GM12878 (cell line): ENCODE measurements around the gene GRIK1. TPM values are rescaled to one million over a fixed set of nuclear protein-coding genes. Genes with fewer than 3 reads are reported as not detected.

Experiments
- ATAC-seq: fragments of 200-7000 bp; cut with Tn5 transposase; 3 replicates; pipeline ENCODE4 v1.9.1; 2020; ENCODE audit warnings: mild to moderate bottlenecking, moderate library complexity
- BruUV-seq: library from RNA; stranded (reverse); fragments of 400-500 nt; replicated peaks from 2 replicates; lab custom pipeline; 2021; lab: Mats Ljungman, UMichigan
- CTCF ChIA-PET: fragments of 300-600 bp; sonication (Branson Sonifier 250); formaldehyde crosslinking; extraction: SDS; loops from one replicate; lab custom pipeline; 2021; ENCODE audit warnings: inconsistent platforms; lab: Yijun Ruan, JAX
- POLR2A ChIA-PET: fragments of 350-600 bp; formaldehyde crosslinking; extraction: SDS; loops from one replicate; lab custom pipeline; 2021; ENCODE audit warnings: inconsistent platforms; lab: Charles Lee
- RAD21 ChIA-PET: fragments of 300-600 bp; sonication (Branson Sonifier 250); formaldehyde crosslinking; loops from one replicate; lab custom pipeline; 2023; ENCODE audit warnings: antibody characterized with exemption; ENCODE audit not compliant: unreplicated experiment; lab: Charles Lee
- SMC1A ChIA-PET: fragments of 300-600 bp; sonication (Branson Sonifier 250); formaldehyde crosslinking; loops from one replicate; lab custom pipeline; 2023; ENCODE audit not compliant: unreplicated experiment, uncharacterized antibody; lab: Charles Lee
- DNase-seq: peaks from one replicate; pipeline ENCODE4 v3.0.0-alpha.2; 2011; ENCODE audit warnings: low read depth, low spot score
- FAIRE-seq: peaks from 3 replicates; lab custom pipeline; 2011; peaks lifted over from hg19 to GRCh38; lab: Jason Lieb, UNC
- H2AFZ ChIP-seq: 2 replicates; pipeline ENCODE4 v1.6.0; 2011; ENCODE audit warnings: low read depth, low read length, control low read depth; ENCODE audit not compliant: control insufficient read depth
- H3K27ac ChIP-seq: 2 replicates; pipeline ENCODE4 v1.5.1; 2011; ENCODE audit warnings: control low read depth; ENCODE audit not compliant: control insufficient read depth, insufficient read depth
- H3K27me3 ChIP-seq, 2 experiments: replicated peaks in 1 of 2; 2 replicates each; pipeline versions ENCODE4 v1.6.0 to v1.6.1; 2011; ENCODE audit warnings: low read length in 1 of 2; ENCODE audit not compliant: control insufficient read depth in 2 of 2, insufficient read depth in 2 of 2
- H3K36me3 ChIP-seq, 2 experiments: 2 replicates each; pipeline ENCODE4 v1.5.1; 2011; ENCODE audit warnings: low read length in 1 of 2; ENCODE audit not compliant: control insufficient read depth in 2 of 2, insufficient read depth in 2 of 2
- H3K4me1 ChIP-seq: 2 replicates; pipeline ENCODE4 v1.6.1; 2011; ENCODE audit warnings: mild to moderate bottlenecking, low read length, moderate library complexity, mixed read lengths; ENCODE audit not compliant: control insufficient read depth, insufficient read depth
- H3K4me2 ChIP-seq: 2 replicates; pipeline ENCODE4 v1.6.0; 2011; ENCODE audit warnings: control low read depth; ENCODE audit not compliant: control insufficient read depth, insufficient read depth
- H3K4me3 ChIP-seq: fragments of 200-600 bp; sonication (generic); 2 replicates; pipeline ENCODE4 v1.5.1; 2016
- H3K79me2 ChIP-seq: 2 replicates; pipeline ENCODE4 v1.6.0; 2011; ENCODE audit warnings: low read length; ENCODE audit not compliant: control insufficient read depth, insufficient read depth
- H3K9ac ChIP-seq: 2 replicates; pipeline ENCODE4 v1.8.0; 2011; ENCODE audit warnings: low read length, control low read depth, mixed read lengths; ENCODE audit not compliant: control insufficient read depth, insufficient read depth
- H3K9me3 ChIP-seq: replicated peaks from 3 replicates; pipeline ENCODE4 v1.5.1; 2011; ENCODE audit warnings: mild to moderate bottlenecking, low read length; ENCODE audit not compliant: control insufficient read depth, insufficient read depth
- H4K20me1 ChIP-seq: 2 replicates; pipeline ENCODE4 v1.6.0; 2011; ENCODE audit not compliant: control insufficient read depth, insufficient read depth
- BHLHE40 ChIP-seq, 2 experiments: fragments of 450-650 bp in 1 of 2; IDR thresholded peaks; 2 replicates each; pipeline ENCODE4 v1.6.1; 2011 to 2017; ENCODE audit warnings: low read depth in 2 of 2, borderline replicate concordance in 1 of 2, improper control_type of control experiment in 1 of 2, low read length in 1 of 2, mild to moderate bottlenecking in 1 of 2
- CEBPB ChIP-seq, 2 experiments: fragments of 150-350 bp in 1 of 2; IDR thresholded peaks; 2 replicates each; pipeline ENCODE4 v1.6.1; 2012 to 2014; ENCODE audit warnings: low read depth in 2 of 2, low read length in 2 of 2, borderline replicate concordance in 1 of 2, inconsistent platforms in 1 of 2
- CHD4 ChIP-seq: fragments of 200-600 bp; sonication (generic); IDR thresholded peaks from 2 replicates; pipeline ENCODE4 v1.6.1; 2016; ENCODE audit warnings: mild to moderate bottlenecking
- EZH2 ChIP-seq: IDR thresholded peaks from 2 replicates; pipeline ENCODE4 v1.6.1; 2012; ENCODE audit warnings: low read depth, mild to moderate bottlenecking, control low read depth, inconsistent platforms, low read length, borderline replicate concordance; ENCODE audit not compliant: control insufficient read depth
- GATAD2B ChIP-seq: fragments of 450-650 bp; conservative IDR thresholded peaks from 2 replicates; pipeline ENCODE4 v1.6.1; 2017; ENCODE audit warnings: low read depth, mild to moderate bottlenecking, moderate library complexity
- LARP7 ChIP-seq: fragments of 450-650 bp; IDR thresholded peaks from 2 replicates; pipeline ENCODE4 v1.6.1; 2017; ENCODE audit warnings: mild to moderate bottlenecking
- NR2C2 ChIP-seq: IDR thresholded peaks from 2 replicates; pipeline ENCODE4 v1.6.1; 2011; ENCODE audit warnings: borderline replicate concordance, low read depth; ENCODE audit not compliant: control insufficient read depth, insufficient read length
- NR2F1 ChIP-seq: fragments of 450-650 bp; conservative IDR thresholded peaks from 2 replicates; pipeline ENCODE4 v1.6.1; 2017; ENCODE audit warnings: mild to moderate bottlenecking
- SIX5 ChIP-seq: IDR thresholded peaks from 2 replicates; pipeline ENCODE4 v1.6.1; 2011; ENCODE audit warnings: mild to moderate bottlenecking, low read depth, low read length, moderate library complexity; ENCODE audit not compliant: severe bottlenecking
- SKIL ChIP-seq: fragments of 450-650 bp; IDR thresholded peaks from 2 replicates; pipeline ENCODE4 v1.6.1; 2017; ENCODE audit warnings: mild to moderate bottlenecking, low read depth, inconsistent platforms; ENCODE audit not compliant: poor library complexity, severe bottlenecking
- SMAD1 ChIP-seq: fragments of 450-650 bp; IDR thresholded peaks from 2 replicates; pipeline ENCODE4 v1.6.1; 2018; ENCODE audit warnings: mild to moderate bottlenecking, low read depth; ENCODE audit not compliant: partially characterized antibody
- ZNF622 ChIP-seq: fragments of 450-650 bp; IDR thresholded peaks from 2 replicates; pipeline ENCODE4 v1.6.1; 2017; ENCODE audit warnings: mild to moderate bottlenecking, inconsistent platforms
- WGBS: methylation state at CpG from one replicate; pipeline ENCODE4 v1.1.6; 2016; ENCODE audit warnings: low lambda C conversion rate; ENCODE audit not compliant: insufficient replicate concordance, insufficient coverage; ENCODE audit errors: missing lambda C conversion rate; 5-methylcytosine and 5-hydroxymethylcytosine counted together
- in situ Hi-C: fragments of 300-500 bp; cut with MboI; formaldehyde crosslinking; loops from 9 replicates; pipeline ENCODE4 v1.14.3; 2018; ENCODE audit warnings: mixed read lengths
- intact Hi-C: fragments of 100-400 bp; cut with micrococcal nuclease; formaldehyde crosslinking; loops from one replicate; pipeline ENCODE4 v1.14.2; 2022; ENCODE audit not compliant: unreplicated experiment
- polyA plus RNA-seq, 11 experiments: library from polyadenylated mRNA; depleted of rRNA in 4 of 11; unstranded in 6 of 11; stranded (reverse) in 5 of 11; fragments of >200 nt; fragmentation: Nextera tagmentation in 4 of 11; fragmentation: Illumina TruSeq in 1 of 11; extraction: Ambion mirVana in 4 of 11; extraction: Trizol in 1 of 11; gene quantifications; 1 replicate in 1 of 11; 2 replicates in 10 of 11; pipeline versions ENCODE4 v1.2.1 to v1.2.3, GENCODE V29; 2011 to 2016; ENCODE audit warnings: inconsistent platforms in 2 of 11, missing spikeins in 2 of 11, low read depth in 1 of 11
- total RNA-seq, 4 experiments: library from RNA; depleted of rRNA in 3 of 4; stranded (reverse); fragments of >200 nt in 3 of 4; fragmentation: Illumina TruSeq in 1 of 4; extraction: Trizol in 1 of 4; gene quantifications; 2 replicates each; pipeline versions ENCODE4 v1.2.1 to v1.2.3, GENCODE V29; 2013 to 2021
- TF ChIP-seq, protein P1 (sequence below): IDR thresholded peaks from 2 replicates; pipeline ENCODE4 v1.6.1; 2012; ENCODE audit warnings: low read depth, low read length, improper control_type of control experiment

GRIK1 gene
- total and polyA plus RNA-seq, 10 of the 15 experiments (the other 5 are each of a cell fraction or from before 2014, with no cell fraction given) = 0.05 to 0.13 (median 0.09) TPM; not detected in 7

DNA sequence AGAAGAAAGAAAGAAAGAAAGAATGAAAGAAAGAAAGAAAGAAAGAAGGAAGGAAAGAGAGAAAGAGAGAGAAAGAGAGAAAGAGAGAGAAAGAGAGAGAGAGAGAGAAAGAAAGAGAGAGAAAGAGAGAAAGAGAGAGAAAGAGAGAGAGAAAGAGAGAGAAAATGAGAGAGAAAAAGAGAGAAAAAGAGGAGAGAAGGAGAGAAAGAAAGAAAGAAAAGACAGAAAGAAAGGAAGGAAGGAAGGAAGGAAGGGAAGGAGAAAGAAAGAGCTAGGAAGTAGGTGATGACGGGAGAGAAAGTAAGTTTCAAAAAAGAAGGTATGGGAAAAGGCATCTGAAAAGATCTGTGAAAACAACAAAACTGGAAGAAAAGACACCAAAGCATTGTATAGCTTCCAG, 72.0 kb downstream of the GRIK1 start:
- no peaks in the 10 kb centered on the region for H3K4me1 ChIP-seq

More for the DNA sequence above, 72.0 kb downstream of the GRIK1 start:
- Histone ChIP-seq H3K36me3 (no peaks in the 10 kb centered on the region), H3K9me3 (no peaks in the 10 kb centered on the region), H2AFZ (no peak overlapping the region), H3K27me3 (no peaks in the 10 kb centered on the region), H3K4me3 (no peak overlapping the region), H3K79me2 (no peaks in the 10 kb centered on the region), H4K20me1 (no peaks in the 10 kb centered on the region), H3K9ac (no peak overlapping the region), H3K27ac (no peak overlapping the region), H3K4me2 (no peak overlapping the region)
- WGBS = 36% methylated on average over 1 of the region's 1 CpG
- intact Hi-C loops = no loop called here
- ChIA-PET CTCF (interaction anchor here (1.1 kb wide), 1 partner anchor 491 kb away, joined by 3 read pairs; no protein-coding TSS in a partner anchor), SMC1A (interaction anchor here (1.2 kb wide), 1 partner anchor 15 kb away, joined by 4 read pairs; no protein-coding TSS in a partner anchor), RAD21 (no interaction called here), POLR2A (interaction anchor here (0.6 kb wide), 1 partner anchor 77 kb away, joined by 3 read pairs; no protein-coding TSS in a partner anchor)
- in situ Hi-C loops = no loop called here
- DNase-seq (no peak), ATAC-seq (no peak), FAIRE-seq (no peak)
- no TSS peak for BruUV-seq
- TF ChIP-seq NR2C2 (no peak), NR2F1 (no peak), GATAD2B (no peak), LARP7 (no peak), EZH2 (no peak), ZNF622 (no peak), CHD4 (no peak), SIX5 (no peak), CEBPB (IDR thresholded peaks at IDR 0.05; ENCODE audit: borderline replicate concordance in 1 of 2, low read depth in 2 of 2, low read length in 2 of 2) (no peak), SKIL (no peak), BHLHE40 (IDR thresholded peaks at IDR 0.05; ENCODE audit: borderline replicate concordance in 1 of 2, low read depth in 2 of 2, low read length in 1 of 2) (no peak), SMAD1 (no peak)
- TF ChIP-seq, protein P1, sequence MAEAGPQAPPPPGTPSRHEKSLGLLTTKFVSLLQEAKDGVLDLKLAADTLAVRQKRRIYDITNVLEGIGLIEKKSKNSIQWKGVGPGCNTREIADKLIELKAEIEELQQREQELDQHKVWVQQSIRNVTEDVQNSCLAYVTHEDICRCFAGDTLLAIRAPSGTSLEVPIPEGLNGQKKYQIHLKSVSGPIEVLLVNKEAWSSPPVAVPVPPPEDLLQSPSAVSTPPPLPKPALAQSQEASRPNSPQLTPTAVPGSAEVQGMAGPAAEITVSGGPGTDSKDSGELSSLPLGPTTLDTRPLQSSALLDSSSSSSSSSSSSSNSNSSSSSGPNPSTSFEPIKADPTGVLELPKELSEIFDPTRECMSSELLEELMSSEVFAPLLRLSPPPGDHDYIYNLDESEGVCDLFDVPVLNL = no peak
